Measurements from ENCODE around the gene GATAD2B.
A peak's percentile ranks its signal among the peaks of the same experiment; 100 is the strongest.
"Not testable (repeated sequence)": the region's sequence is repeated elsewhere in the genome, so short reads cannot be mapped to it uniquely, and the experiment has no call there.

Gene GATAD2B

GRCh38 chr1:153928245-153928644 lies 5.5 kb upstream of the GATAD2B start:
- H3K9me3 Mint-ChIP-seq: no peaks in the 10 kb centered on the region
- peaks cover 47% of the 10 kb centered on the region for H3K36me3 Mint-ChIP-seq
- H3K27ac Mint-ChIP-seq: peak overlapping the region; percentile 80
- no peak overlapping the region for H3K4me3 Mint-ChIP-seq
- ATAC-seq (no peak), DNase-seq (ENCODE audit: low spot score in 2 of 2) (no peak)
- peaks cover 11% of the 10 kb centered on the region for H3K4me1 Mint-ChIP-seq

- ATAC-seq (no peak), DNase-seq (ENCODE audit: low spot score in 2 of 2) (no peak)
- Mint-ChIP-seq H3K4me3 (no peak overlapping the region), H3K4me1 (peaks cover 15% of the 10 kb centered on the region), H3K9me3 (no peaks in the 10 kb centered on the region), H3K27ac (no peak overlapping the region), H3K36me3 (peaks cover 45% of the 10 kb centered on the region)
Observed at GRCh38 chr1:153926405-153926804, 3.6 kb upstream of the GATAD2B start.

- H3K9me3 Mint-ChIP-seq: no peaks in the 10 kb centered on the region
- H3K27ac Mint-ChIP-seq: peak overlapping the region; percentile 95
- H3K36me3 Mint-ChIP-seq: peaks cover 39% of the 10 kb centered on the region
- H3K4me3 Mint-ChIP-seq: peak overlapping the region; percentile 72
- peaks cover 38% of the 10 kb centered on the region for H3K4me1 Mint-ChIP-seq
- ATAC-seq (peak; percentile 1), DNase-seq (ENCODE audit: low spot score in 2 of 2) (peak in 1 of 2 donors; percentile 88)
Observed at GRCh38 chr1:153922076-153922971, 448 bp downstream of the GATAD2B start.

- peaks cover 39% of the 10 kb centered on the region for H3K4me1 Mint-ChIP-seq
- peak overlapping the region; percentile 95 for H3K27ac Mint-ChIP-seq
- H3K36me3 Mint-ChIP-seq: peaks cover 45% of the 10 kb centered on the region
- DNase-seq (ENCODE audit: low spot score in 2 of 2) (peak in 1 of 2 donors; percentile 64), ATAC-seq (no peak)
- H3K4me3 Mint-ChIP-seq: peak overlapping the region; percentile 72
- H3K9me3 Mint-ChIP-seq: no peaks in the 10 kb centered on the region
Observed at GRCh38 chr1:153921803-153922075, 1.0 kb downstream of the GATAD2B start.

- H3K4me1 Mint-ChIP-seq: peaks cover 42% of the 10 kb centered on the region
- H3K4me3 Mint-ChIP-seq: peak overlapping the region; percentile 72
- H3K9me3 Mint-ChIP-seq: no peaks in the 10 kb centered on the region
- ATAC-seq (no peak), DNase-seq (ENCODE audit: low spot score in 2 of 2) (no peak)
- peak overlapping the region; percentile 95 for H3K27ac Mint-ChIP-seq
- peaks cover 45% of the 10 kb centered on the region for H3K36me3 Mint-ChIP-seq
Observed at GRCh38 chr1:153921080-153921802, 1.5 kb downstream of the GATAD2B start.

- ATAC-seq (no peak), DNase-seq (ENCODE audit: low spot score in 2 of 2) (no peak)
- Mint-ChIP-seq H3K36me3 (peaks cover 56% of the 10 kb centered on the region), H3K27ac (peak overlapping the region; percentile 95), H3K4me1 (peaks cover 48% of the 10 kb centered on the region), H3K9me3 (no peaks in the 10 kb centered on the region), H3K4me3 (peak overlapping the region; percentile 72)
Observed at GRCh38 chr1:153919876-153920852, 2.6 kb downstream of the GATAD2B start.

- DNase-seq (ENCODE audit: low spot score in 2 of 2) (no peak), ATAC-seq (peak; percentile 39)
- peaks cover 54% of the 10 kb centered on the region for H3K4me1 Mint-ChIP-seq
- no peak overlapping the region for H3K4me3 Mint-ChIP-seq
- no peak overlapping the region for H3K27ac Mint-ChIP-seq
- peaks cover 57% of the 10 kb centered on the region for H3K36me3 Mint-ChIP-seq
- H3K9me3 Mint-ChIP-seq: no peaks in the 10 kb centered on the region
Observed at GRCh38 chr1:153916297-153916696, 6.5 kb downstream of the GATAD2B start.

GRCh38 chr1:153912349-153912748 lies 10.4 kb downstream of the GATAD2B start:
- Mint-ChIP-seq H3K4me1 (peaks cover 26% of the 10 kb centered on the region), H3K36me3 (peaks cover 55% of the 10 kb centered on the region), H3K9me3 (no peaks in the 10 kb centered on the region), H3K27ac (no peak overlapping the region), H3K4me3 (no peak overlapping the region)
- no peak for DNase-seq (ENCODE audit: low spot score in 2 of 2)
- no peak for ATAC-seq

GRCh38 chr1:153910560-153910959 lies 12.2 kb downstream of the GATAD2B start:
- H3K4me3 Mint-ChIP-seq; H3K27ac Mint-ChIP-seq; ATAC-seq; DNase-seq (ENCODE audit: low spot score in 2 of 2); H3K9me3 Mint-ChIP-seq: not testable (repeated sequence)
- Mint-ChIP-seq H3K36me3 (peaks cover 58% of the 10 kb centered on the region), H3K4me1 (peaks cover 24% of the 10 kb centered on the region)

GRCh38 chr1:153908071-153908470 lies 14.7 kb downstream of the GATAD2B start:
- Mint-ChIP-seq H3K4me1 (peaks cover 24% of the 10 kb centered on the region), H3K4me3 (no peak overlapping the region), H3K9me3 (no peaks in the 10 kb centered on the region), H3K36me3 (peaks cover 54% of the 10 kb centered on the region), H3K27ac (no peak overlapping the region)
- ATAC-seq: no peak
- DNase-seq (ENCODE audit: low spot score in 2 of 2): no peak

- no peak for ATAC-seq
- no peak overlapping the region for H3K4me3 Mint-ChIP-seq
- no peak for DNase-seq (ENCODE audit: low spot score in 2 of 2)
- peaks cover 21% of the 10 kb centered on the region for H3K4me1 Mint-ChIP-seq
- peaks cover 59% of the 10 kb centered on the region for H3K36me3 Mint-ChIP-seq
- no peak overlapping the region for H3K27ac Mint-ChIP-seq
- H3K9me3 Mint-ChIP-seq: no peaks in the 10 kb centered on the region
Observed at GRCh38 chr1:153907134-153907533, 15.6 kb downstream of the GATAD2B start.

GRCh38 chr1:153906396-153906795 lies 16.4 kb downstream of the GATAD2B start:
- Mint-ChIP-seq H3K9me3 (no peaks in the 10 kb centered on the region), H3K27ac (peak overlapping the region; percentile 43), H3K4me1 (peaks cover 13% of the 10 kb centered on the region), H3K4me3 (no peak overlapping the region), H3K36me3 (peaks cover 56% of the 10 kb centered on the region)
- ATAC-seq (no peak), DNase-seq (ENCODE audit: low spot score in 2 of 2) (no peak)

GRCh38 chr1:153905908-153906307 lies 16.9 kb downstream of the GATAD2B start:
- ATAC-seq; H3K9me3 Mint-ChIP-seq; H3K4me3 Mint-ChIP-seq; DNase-seq (ENCODE audit: low spot score in 2 of 2); H3K4me1 Mint-ChIP-seq: not testable (repeated sequence)
- peak overlapping the region; percentile 43 for H3K27ac Mint-ChIP-seq
- H3K36me3 Mint-ChIP-seq: peaks cover 59% of the 10 kb centered on the region

- Mint-ChIP-seq H3K27ac (no peak overlapping the region), H3K36me3 (peaks cover 78% of the 10 kb centered on the region), H3K4me3 (no peak overlapping the region), H3K9me3 (no peaks in the 10 kb centered on the region), H3K4me1 (peaks cover 7% of the 10 kb centered on the region)
- ATAC-seq (no peak), DNase-seq (ENCODE audit: low spot score in 2 of 2) (no peak)
Observed at GRCh38 chr1:153903841-153904455, 18.8 kb downstream of the GATAD2B start.
